NB4 (cell line): ENCODE data around the gene PDGFD.

ENCODE experiments used
- DNase-seq: peaks from one replicate; pipeline ENCODE4 v3.0.0; 2010; ENCODE audit warnings: low read depth
- H3K4me3 ChIP-seq: one replicate; pipeline ENCODE4 v1.5.1; 2011; ENCODE audit warnings: mild to moderate bottlenecking, low read depth, low read length, moderate library complexity
- MYC ChIP-seq: IDR thresholded peaks from 2 replicates; pipeline ENCODE4 v1.6.1; 2011; ENCODE audit warnings: low read depth, low read length
- POLR2A ChIP-seq: IDR thresholded peaks from 2 replicates; pipeline ENCODE4 v1.6.1; 2011; ENCODE audit warnings: mild to moderate bottlenecking; ENCODE audit not compliant: insufficient read length; ENCODE audit errors: extremely low read depth
- TF ChIP-seq, protein P1 (sequence below): IDR thresholded peaks from 2 replicates; pipeline ENCODE4 v1.6.1; 2011; ENCODE audit warnings: low read depth, low read length
- TF ChIP-seq, protein P2 (sequence below): IDR thresholded peaks from one replicate; pipeline ENCODE4 v1.5.1; 2012; ENCODE audit warnings: low read depth, low read length

Gene PDGFD

GRCh38 chr11:103947546-103947919 is 216.4 kb downstream of the PDGFD start:
- no peak overlapping the region for H3K4me3 ChIP-seq
- no peak for DNase-seq
- TF ChIP-seq, protein P1, sequence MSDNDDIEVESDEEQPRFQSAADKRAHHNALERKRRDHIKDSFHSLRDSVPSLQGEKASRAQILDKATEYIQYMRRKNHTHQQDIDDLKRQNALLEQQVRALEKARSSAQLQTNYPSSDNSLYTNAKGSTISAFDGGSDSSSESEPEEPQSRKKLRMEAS: no peak
- TF ChIP-seq POLR2A (no peak), MYC (no peak)
- TF ChIP-seq, protein P2, sequence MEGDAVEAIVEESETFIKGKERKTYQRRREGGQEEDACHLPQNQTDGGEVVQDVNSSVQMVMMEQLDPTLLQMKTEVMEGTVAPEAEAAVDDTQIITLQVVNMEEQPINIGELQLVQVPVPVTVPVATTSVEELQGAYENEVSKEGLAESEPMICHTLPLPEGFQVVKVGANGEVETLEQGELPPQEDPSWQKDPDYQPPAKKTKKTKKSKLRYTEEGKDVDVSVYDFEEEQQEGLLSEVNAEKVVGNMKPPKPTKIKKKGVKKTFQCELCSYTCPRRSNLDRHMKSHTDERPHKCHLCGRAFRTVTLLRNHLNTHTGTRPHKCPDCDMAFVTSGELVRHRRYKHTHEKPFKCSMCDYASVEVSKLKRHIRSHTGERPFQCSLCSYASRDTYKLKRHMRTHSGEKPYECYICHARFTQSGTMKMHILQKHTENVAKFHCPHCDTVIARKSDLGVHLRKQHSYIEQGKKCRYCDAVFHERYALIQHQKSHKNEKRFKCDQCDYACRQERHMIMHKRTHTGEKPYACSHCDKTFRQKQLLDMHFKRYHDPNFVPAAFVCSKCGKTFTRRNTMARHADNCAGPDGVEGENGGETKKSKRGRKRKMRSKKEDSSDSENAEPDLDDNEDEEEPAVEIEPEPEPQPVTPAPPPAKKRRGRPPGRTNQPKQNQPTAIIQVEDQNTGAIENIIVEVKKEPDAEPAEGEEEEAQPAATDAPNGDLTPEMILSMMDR: no peak

GRCh38 chr11:103946793-103947545 is 217.0 kb downstream of the PDGFD start:
- no peak overlapping the region for H3K4me3 ChIP-seq
- TF ChIP-seq POLR2A (no peak), MYC (no peak)
- TF ChIP-seq, protein P2: no peak
- TF ChIP-seq, protein P1: no peak
- DNase-seq: no peak

DNA sequence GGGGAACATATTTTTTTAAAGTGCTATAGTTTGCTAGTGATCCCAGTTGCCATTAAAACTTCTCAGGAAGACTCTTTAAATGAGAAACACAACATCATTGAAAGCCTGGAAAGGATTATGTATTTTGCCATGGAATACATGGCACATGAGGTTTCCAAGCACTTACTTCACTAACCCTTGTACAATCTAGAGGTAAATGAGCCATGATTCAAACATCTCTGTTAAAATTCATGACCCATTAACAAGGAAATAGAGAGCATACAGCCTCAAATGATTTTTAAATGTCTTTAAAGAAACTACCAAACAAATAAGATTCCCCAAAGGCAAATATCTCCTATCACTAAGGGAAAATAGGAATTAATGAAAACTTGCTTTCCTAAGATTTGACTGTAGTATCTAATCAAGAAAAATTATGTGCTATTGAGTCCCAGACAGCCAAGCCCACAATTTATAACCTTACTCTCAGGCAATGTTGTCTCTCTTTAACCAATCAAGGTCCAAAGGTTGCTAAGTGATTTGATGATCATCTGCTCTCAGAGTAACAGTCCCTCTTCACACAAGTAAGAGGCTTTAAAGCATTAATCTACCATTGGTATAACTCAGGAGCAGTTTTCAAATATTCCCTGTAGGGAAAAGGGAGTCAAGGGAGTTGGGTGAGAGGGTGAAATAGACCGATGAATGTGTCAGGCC is 219.6 kb downstream of the PDGFD start:
- TF ChIP-seq, protein P2: no peak
- TF ChIP-seq POLR2A: no peak
- TF ChIP-seq, protein P1: no peak
- TF ChIP-seq MYC: no peak
- no peak overlapping the region for H3K4me3 ChIP-seq
- DNase-seq: no peak

DNA sequence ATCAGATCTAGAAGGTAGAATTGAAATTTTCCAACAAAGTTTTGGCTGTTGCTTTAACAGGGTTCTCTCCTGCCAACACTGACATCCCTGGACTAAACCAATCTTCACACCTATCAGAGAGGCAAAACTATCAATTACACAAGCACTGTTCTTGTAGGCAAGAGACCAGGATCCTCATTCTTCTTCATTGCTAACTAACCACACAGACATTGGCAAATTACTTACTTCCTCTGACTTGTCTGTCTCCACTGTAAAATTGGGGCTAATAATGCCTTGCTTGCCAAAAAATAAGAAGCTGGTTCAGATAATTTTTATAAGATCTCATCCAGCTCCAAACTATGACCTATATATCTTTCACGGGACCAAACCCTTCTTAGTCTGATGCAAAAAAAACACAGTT is 221.3 kb downstream of the PDGFD start:
- TF ChIP-seq MYC: no peak
- TF ChIP-seq, protein P2: no peak
- no peak for TF ChIP-seq POLR2A
- TF ChIP-seq, protein P1: no peak
- no peak overlapping the region for H3K4me3 ChIP-seq
- no peak for DNase-seq

DNA sequence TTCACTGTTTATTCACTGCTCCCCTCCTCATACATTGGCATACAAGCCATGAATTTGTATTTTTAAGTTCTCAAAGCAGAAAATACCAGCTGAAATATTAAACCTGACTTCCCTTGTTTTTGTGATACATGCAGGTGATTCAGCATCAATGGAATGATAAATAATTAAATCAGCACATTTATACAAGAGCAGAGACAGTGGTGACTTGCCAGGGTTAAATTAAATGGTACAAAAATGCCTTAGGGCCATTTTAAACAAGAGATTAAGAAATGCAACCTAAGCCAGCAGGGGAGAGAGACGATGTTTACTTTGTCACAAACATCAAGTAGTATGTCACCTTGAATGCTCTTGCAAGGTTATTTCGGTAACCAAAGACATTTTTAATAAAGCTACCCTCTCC is 223.4 kb downstream of the PDGFD start:
- DNase-seq: no peak
- TF ChIP-seq POLR2A: no peak
- TF ChIP-seq, protein P2: no peak
- no peak for TF ChIP-seq MYC
- TF ChIP-seq, protein P1: no peak
- H3K4me3 ChIP-seq: no peak overlapping the region
